Suprapubic skin (tissue), 4 donors: ENCODE data around the gene CFAP97D2. TPM values are rescaled to one million over a fixed set of nuclear protein-coding genes. Genes with fewer than 3 reads are reported as not detected.
A peak's percentile ranks its signal among the peaks of the same experiment; 100 is the strongest.
"Not testable (repeated sequence)": the region's sequence is repeated elsewhere in the genome, so short reads cannot be mapped to it uniquely, and the experiment has no call there.

ENCODE experiments used
- DNase-seq, 2 donors: peaks; one replicate each; pipeline ENCODE4 v3.0.0-alpha.2; 2019; ENCODE audit warnings: low spot score in 2 of 2
- H3K27ac ChIP-seq: fragments of 200-600 bp; sonication (generic); one replicate; pipeline ENCODE4 v1.5.1; 2019
- H3K27me3 ChIP-seq: fragments of 200-600 bp; sonication (generic); one replicate; pipeline ENCODE4 v1.5.1; 2019
- H3K36me3 ChIP-seq: fragments of 200-600 bp; sonication (generic); one replicate; pipeline ENCODE4 v1.5.1; 2019
- H3K4me1 ChIP-seq: fragments of 200-600 bp; sonication (generic); one replicate; pipeline ENCODE4 v1.5.1; 2019
- H3K4me3 ChIP-seq: fragments of 200-600 bp; sonication (generic); one replicate; pipeline ENCODE4 v1.5.1; 2019; ENCODE audit warnings: mild to moderate bottlenecking
- H3K9me3 ChIP-seq: fragments of 200-600 bp; sonication (generic); one replicate; pipeline ENCODE4 v1.5.1; 2019
- EP300 ChIP-seq: sonication (generic); formaldehyde crosslinking; IDR thresholded peaks from one replicate; pipeline ENCODE4 v1.6.1; 2017; ENCODE audit warnings: antibody characterized with exemption
- POLR2A ChIP-seq, 2 donors: fragments of 450-650 bp; IDR thresholded peaks; one replicate each; pipeline ENCODE4 v1.6.1; 2017; ENCODE audit warnings: antibody characterized with exemption in 2 of 2, mild to moderate bottlenecking in 2 of 2, moderate library complexity in 2 of 2
- POLR2AphosphoS5 ChIP-seq, 3 donors: sonication (generic); formaldehyde crosslinking; IDR thresholded peaks; one replicate each; pipeline ENCODE4 v1.6.1; 2017; ENCODE audit warnings: antibody characterized with exemption in 3 of 3
- WGBS: methylation state at CpG from one replicate; pipeline ENCODE4 v1.1.5; 2018; 5-methylcytosine and 5-hydroxymethylcytosine counted together
- total RNA-seq, 4 donors: library from RNA; depleted of rRNA; stranded (reverse); fragments of >200 nt; gene quantifications; one replicate each; pipeline ENCODE4 v1.1.0, GENCODE V29; 2016
- TF ChIP-seq, protein P1 (sequence below), 2 donors: fragments of 200-600 bp in 1 of 2; fragments of 450-650 bp in 1 of 2; sonication (generic) in 1 of 2; IDR thresholded peaks; one replicate each; pipeline ENCODE4 v1.5.1; 2016 to 2019; ENCODE audit warnings: antibody characterized with exemption in 2 of 2, mild to moderate bottlenecking in 1 of 2, moderate library complexity in 1 of 2

The CFAP97D2 gene
- total RNA-seq, 4 donors from 2014 or later, result not detected

- no peak overlapping the region for H3K27ac ChIP-seq
- DNase-seq, result peak in 1 of 2 donors; percentile 20
- peaks cover 24% of the 10 kb centered on the region for H3K4me1 ChIP-seq
- WGBS, result 95% methylated on average over 14 of the region's 14 CpGs
- TF ChIP-seq EP300 (no peak), POLR2AphosphoS5 (IDR thresholded peaks at IDR 0.05) (no peak), POLR2A (IDR thresholded peaks at IDR 0.05) (no peak)
- TF ChIP-seq, protein P1, sequence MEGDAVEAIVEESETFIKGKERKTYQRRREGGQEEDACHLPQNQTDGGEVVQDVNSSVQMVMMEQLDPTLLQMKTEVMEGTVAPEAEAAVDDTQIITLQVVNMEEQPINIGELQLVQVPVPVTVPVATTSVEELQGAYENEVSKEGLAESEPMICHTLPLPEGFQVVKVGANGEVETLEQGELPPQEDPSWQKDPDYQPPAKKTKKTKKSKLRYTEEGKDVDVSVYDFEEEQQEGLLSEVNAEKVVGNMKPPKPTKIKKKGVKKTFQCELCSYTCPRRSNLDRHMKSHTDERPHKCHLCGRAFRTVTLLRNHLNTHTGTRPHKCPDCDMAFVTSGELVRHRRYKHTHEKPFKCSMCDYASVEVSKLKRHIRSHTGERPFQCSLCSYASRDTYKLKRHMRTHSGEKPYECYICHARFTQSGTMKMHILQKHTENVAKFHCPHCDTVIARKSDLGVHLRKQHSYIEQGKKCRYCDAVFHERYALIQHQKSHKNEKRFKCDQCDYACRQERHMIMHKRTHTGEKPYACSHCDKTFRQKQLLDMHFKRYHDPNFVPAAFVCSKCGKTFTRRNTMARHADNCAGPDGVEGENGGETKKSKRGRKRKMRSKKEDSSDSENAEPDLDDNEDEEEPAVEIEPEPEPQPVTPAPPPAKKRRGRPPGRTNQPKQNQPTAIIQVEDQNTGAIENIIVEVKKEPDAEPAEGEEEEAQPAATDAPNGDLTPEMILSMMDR (IDR thresholded peaks at IDR 0.05), result no peak
- no peak overlapping the region for H3K4me3 ChIP-seq
- no peaks in the 10 kb centered on the region for H3K36me3 ChIP-seq
- no peaks in the 10 kb centered on the region for H3K27me3 ChIP-seq
- H3K9me3 ChIP-seq, result no peaks in the 10 kb centered on the region
Observed at GRCh38 chr13:114146173-114146572, 32.9 kb upstream of the CFAP97D2 start.

GRCh38 chr13:114146629-114147028, 32.4 kb upstream of the CFAP97D2 start:
- Histone ChIP-seq H3K4me1 (peaks cover 29% of the 10 kb centered on the region), H3K9me3 (no peaks in the 10 kb centered on the region), H3K27me3 (no peaks in the 10 kb centered on the region), H3K36me3 (no peaks in the 10 kb centered on the region), H3K27ac (no peak overlapping the region), H3K4me3 (no peak overlapping the region)
- peak in 1 of 2 donors; percentile 56 for DNase-seq
- TF ChIP-seq POLR2AphosphoS5 (IDR thresholded peaks at IDR 0.05), result no peak
- TF ChIP-seq POLR2A (IDR thresholded peaks at IDR 0.05), result no peak
- TF ChIP-seq, protein P1 (IDR thresholded peaks at IDR 0.05), result no peak
- TF ChIP-seq EP300, result no peak
- WGBS, result 90% methylated on average over 10 of the region's 10 CpGs

DNA sequence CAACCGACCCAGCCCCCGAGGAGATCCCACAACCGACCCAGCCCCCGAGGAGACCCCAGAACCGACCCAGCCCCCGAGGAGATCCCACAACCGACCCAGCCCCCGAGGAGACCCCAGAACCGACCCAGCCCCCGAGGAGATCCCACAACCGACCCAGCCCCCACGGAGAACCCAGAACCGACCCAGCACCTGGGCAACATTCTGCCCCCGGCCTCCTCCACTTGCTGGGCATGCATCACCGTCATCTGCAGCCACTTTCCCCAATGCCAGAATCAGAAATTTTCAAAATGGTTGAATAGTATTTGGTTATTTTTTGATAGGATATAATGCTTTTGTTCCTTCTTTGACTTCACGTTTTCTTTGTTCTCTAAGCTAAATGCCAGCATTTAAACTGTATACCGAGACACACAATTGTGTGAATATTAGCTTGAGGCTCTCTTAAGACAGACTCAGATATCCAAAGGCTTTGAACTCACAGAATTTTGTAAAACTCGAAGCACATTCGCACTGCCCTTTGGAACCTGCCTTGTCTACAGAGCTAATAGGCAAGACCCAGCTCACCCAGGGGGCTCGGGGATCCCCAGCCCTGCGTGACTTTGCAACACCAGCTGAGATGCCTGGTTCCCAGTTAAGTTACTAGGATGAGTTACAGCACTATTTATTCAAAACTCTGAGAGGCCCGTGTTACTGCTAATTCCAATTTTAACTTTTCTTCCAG, 31.1 kb upstream of the CFAP97D2 start:
- H3K27ac ChIP-seq, result no peak overlapping the region
- WGBS, result 80% methylated on average over 15 of the region's 22 CpGs

DNA sequence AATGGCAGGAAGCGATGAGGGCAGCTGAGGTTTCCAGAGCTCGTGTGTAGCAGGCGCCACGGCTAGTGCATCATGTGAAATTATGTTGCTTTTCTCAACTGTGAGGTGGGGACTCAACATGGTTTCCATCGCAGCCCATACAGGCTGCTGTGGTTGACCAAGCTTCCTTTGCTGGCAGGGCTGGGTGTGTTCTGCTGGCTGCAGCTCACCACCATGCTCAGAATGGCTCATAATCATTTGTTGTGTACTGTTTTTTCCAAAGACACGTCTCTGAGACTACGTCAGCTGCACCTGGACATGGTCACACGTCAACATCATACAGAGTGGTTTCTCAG, 30.6 kb upstream of the CFAP97D2 start:
- WGBS, result 80% methylated on average over 8 of the region's 8 CpGs
- no peaks in the 10 kb centered on the region for H3K9me3 ChIP-seq
- no peaks in the 10 kb centered on the region for H3K27me3 ChIP-seq
- H3K36me3 ChIP-seq, result no peaks in the 10 kb centered on the region
- no peak overlapping the region for H3K27ac ChIP-seq
- no peak overlapping the region for H3K4me3 ChIP-seq
- peaks cover 19% of the 10 kb centered on the region for H3K4me1 ChIP-seq
- TF ChIP-seq EP300, result no peak
- DNase-seq, result no peak

More for the DNA sequence above, 31.1 kb upstream of the CFAP97D2 start:
- H3K36me3 ChIP-seq, result no peaks in the 10 kb centered on the region
- no peak for TF ChIP-seq POLR2A (IDR thresholded peaks at IDR 0.05)
- TF ChIP-seq EP300, result no peak
- no peak for TF ChIP-seq POLR2AphosphoS5 (IDR thresholded peaks at IDR 0.05)
- TF ChIP-seq, protein P1 (IDR thresholded peaks at IDR 0.05), result no peak
- H3K9me3 ChIP-seq, result no peaks in the 10 kb centered on the region
- peaks cover 24% of the 10 kb centered on the region for H3K4me1 ChIP-seq
- no peaks in the 10 kb centered on the region for H3K27me3 ChIP-seq
- DNase-seq, result no peak
- H3K4me3 ChIP-seq, result no peak overlapping the region

GRCh38 chr13:114148886-114149285, 30.2 kb upstream of the CFAP97D2 start:
- 89% methylated on average over 19 of the region's 19 CpGs for WGBS
- H3K36me3 ChIP-seq, H3K27ac ChIP-seq, DNase-seq, H3K9me3 ChIP-seq, H3K4me3 ChIP-seq, H3K27me3 ChIP-seq: not testable (repeated sequence)
- peaks cover 16% of the 10 kb centered on the region for H3K4me1 ChIP-seq

DNA sequence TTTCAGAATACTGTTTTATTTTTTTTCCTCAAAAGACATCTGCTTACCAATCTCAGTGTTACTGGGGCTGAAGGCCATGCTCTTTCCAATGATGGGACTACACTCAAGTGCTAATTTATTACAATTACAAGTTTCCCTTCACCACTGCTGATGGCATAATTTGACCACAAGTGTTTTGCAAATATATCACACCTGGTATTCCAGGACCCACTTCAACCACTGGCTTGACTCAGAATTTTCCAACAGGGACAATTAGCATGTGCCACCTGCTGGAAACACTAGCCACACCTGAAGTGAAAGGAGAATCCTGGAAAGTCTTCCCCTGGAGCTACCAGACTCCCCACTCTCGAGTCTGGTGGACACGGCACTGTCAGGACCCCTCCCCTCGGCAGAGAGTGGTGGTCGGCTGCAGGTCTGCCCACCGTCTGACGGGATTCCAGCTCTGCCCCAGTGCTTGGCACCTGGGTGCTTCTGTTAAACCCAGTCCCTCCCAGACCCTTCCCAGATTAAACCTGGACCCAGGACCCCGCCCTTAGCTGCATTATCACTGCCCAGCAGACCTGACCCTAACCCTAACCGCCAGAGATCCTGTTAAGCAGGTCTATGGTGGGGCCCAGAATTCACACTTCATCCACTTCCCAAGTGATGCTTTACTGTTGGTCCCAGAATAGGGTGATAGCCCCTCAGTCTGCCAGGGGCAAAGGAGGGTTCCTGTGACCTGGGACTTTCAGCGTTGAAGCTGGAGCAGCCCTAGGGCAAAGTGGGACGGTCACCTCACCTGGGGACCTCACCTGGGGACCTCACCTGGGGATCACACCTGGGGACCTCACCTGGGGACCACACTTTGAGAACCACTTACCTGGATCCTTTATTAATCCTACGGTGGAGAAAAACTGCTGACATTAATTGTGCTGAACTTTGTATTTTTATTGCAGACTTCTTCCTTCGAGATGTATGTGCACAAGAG, 29.0 kb upstream of the CFAP97D2 start:
- Histone ChIP-seq H3K36me3 (no peaks in the 10 kb centered on the region), H3K27ac (no peak overlapping the region), H3K4me3 (no peak overlapping the region), H3K9me3 (no peaks in the 10 kb centered on the region), H3K4me1 (peaks cover 12% of the 10 kb centered on the region), H3K27me3 (no peaks in the 10 kb centered on the region)
- 86% methylated on average over 12 of the region's 12 CpGs for WGBS
- no peak for DNase-seq
- TF ChIP-seq POLR2AphosphoS5 (IDR thresholded peaks at IDR 0.05), result no peak
- no peak for TF ChIP-seq EP300
- TF ChIP-seq, protein P1 (IDR thresholded peaks at IDR 0.05), result no peak
- TF ChIP-seq POLR2A (IDR thresholded peaks at IDR 0.05), result no peak
